Activated T-helper 9 cell treated with anti-CD3 and anti-CD28 coated beads, Interleukin-2, amount 50 U/mL, for 16 hours (primary cell): ENCODE data around the gene TEKTIP1.
"Not testable (repeated sequence)": the region's sequence is repeated elsewhere in the genome, so short reads cannot be mapped to it uniquely, and the experiment has no call there.

Source experiments
- DNase-seq: peaks from one replicate; pipeline ENCODE4 v3.0.0-alpha.2; 2020; ENCODE audit warnings: low read depth

TEKTIP1 gene

GRCh38 chr19:3557461-3558248, 18.7 kb downstream of the TEKTIP1 start, which contains the start of gene MFSD12:
TSS of gene MFSD12 (minus strand) at chr19:3557586. CDS start at chr19:3557403, 183 bp downstream.
- peak; percentile 92 for DNase-seq

- DNase-seq: no peak
Observed at GRCh38 chr19:3563709-3564524, 24.9 kb downstream of the TEKTIP1 start.

GRCh38 chr19:3565139-3565538, 26.2 kb downstream of the TEKTIP1 start:
- no peak for DNase-seq

- not testable (repeated sequence) for DNase-seq
Observed at GRCh38 chr19:3570042-3570441, 31.1 kb downstream of the TEKTIP1 start.

GRCh38 chr19:3570606-3571011, 31.6 kb downstream of the TEKTIP1 start:
- DNase-seq: no peak

- DNase-seq: peak; percentile 100
Observed at GRCh38 chr19:3572132-3572854, 33.3 kb downstream of the TEKTIP1 start.

GRCh38 chr19:3572855-3573161, 33.8 kb downstream of the TEKTIP1 start, which contains the start of gene HMG20B:
TSS of gene HMG20B (plus strand) at chr19:3572944. CDS start at chr19:3573310, 366 bp downstream.
- DNase-seq: no peak

GRCh38 chr19:3573162-3573857, 34.3 kb downstream of the TEKTIP1 start:
- DNase-seq: no peak

GRCh38 chr19:3573858-3574637, 35.1 kb downstream of the TEKTIP1 start:
- peak; percentile 65 for DNase-seq

- no peak for DNase-seq
Observed at GRCh38 chr19:3575260-3575741, 36.3 kb downstream of the TEKTIP1 start.

- DNase-seq: no peak
Observed at GRCh38 chr19:3575949-3576673, 37.1 kb downstream of the TEKTIP1 start.

GRCh38 chr19:3576696-3577443, 37.9 kb downstream of the TEKTIP1 start:
- DNase-seq: no peak

GRCh38 chr19:3577723-3578344, 38.9 kb downstream of the TEKTIP1 start:
- no peak for DNase-seq

- DNase-seq: no peak
Observed at GRCh38 chr19:3578390-3578789, 39.4 kb downstream of the TEKTIP1 start.

- no peak for DNase-seq
Observed at GRCh38 chr19:3580156-3580934, 41.4 kb downstream of the TEKTIP1 start.

- DNase-seq: not testable (repeated sequence)
Observed at GRCh38 chr19:3581792-3582191, 42.8 kb downstream of the TEKTIP1 start.

- not testable (repeated sequence) for DNase-seq
Observed at GRCh38 chr19:3584036-3584802, 45.2 kb downstream of the TEKTIP1 start.
